GM19099 (cell line): ENCODE measurements around the gene ZNF592.

ENCODE experiments used
- POLR2A ChIP-seq: IDR thresholded peaks from 3 replicates; pipeline ENCODE4 v1.6.1; 2011; ENCODE audit warnings: low read depth; ENCODE audit not compliant: insufficient read length; ENCODE audit errors: extremely low read depth

The ZNF592 gene

GRCh38 chr15:84793431-84794161, 45.2 kb downstream of the ZNF592 start:
- no peak for TF ChIP-seq POLR2A

GRCh38 chr15:84794162-84794547, 45.8 kb downstream of the ZNF592 start:
- TF ChIP-seq POLR2A: no peak

- no peak for TF ChIP-seq POLR2A
Observed at GRCh38 chr15:84795186-84795585, 46.8 kb downstream of the ZNF592 start.

DNA sequence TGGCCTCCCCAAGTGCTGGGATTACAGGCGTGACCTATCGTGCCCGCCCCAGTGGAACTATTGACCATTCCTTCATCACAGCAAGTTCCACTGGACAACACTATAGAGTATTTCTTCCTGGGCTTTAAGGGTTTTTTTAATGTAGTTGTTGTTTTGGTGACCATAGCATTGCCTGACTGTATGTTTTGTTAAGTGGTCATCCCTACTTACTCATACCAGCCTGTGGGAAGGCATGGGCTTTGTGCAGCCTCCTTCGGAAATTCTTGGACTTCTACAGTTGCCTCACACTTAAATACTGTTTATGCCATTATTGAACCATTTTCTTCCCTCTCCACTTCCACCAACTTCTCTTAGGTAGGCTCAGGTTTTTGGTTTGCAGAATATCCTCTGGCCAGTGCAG, 48.8 kb downstream of the ZNF592 start:
- TF ChIP-seq POLR2A: no peak

- no peak for TF ChIP-seq POLR2A
Observed at GRCh38 chr15:84797801-84798200, 49.4 kb downstream of the ZNF592 start.

DNA sequence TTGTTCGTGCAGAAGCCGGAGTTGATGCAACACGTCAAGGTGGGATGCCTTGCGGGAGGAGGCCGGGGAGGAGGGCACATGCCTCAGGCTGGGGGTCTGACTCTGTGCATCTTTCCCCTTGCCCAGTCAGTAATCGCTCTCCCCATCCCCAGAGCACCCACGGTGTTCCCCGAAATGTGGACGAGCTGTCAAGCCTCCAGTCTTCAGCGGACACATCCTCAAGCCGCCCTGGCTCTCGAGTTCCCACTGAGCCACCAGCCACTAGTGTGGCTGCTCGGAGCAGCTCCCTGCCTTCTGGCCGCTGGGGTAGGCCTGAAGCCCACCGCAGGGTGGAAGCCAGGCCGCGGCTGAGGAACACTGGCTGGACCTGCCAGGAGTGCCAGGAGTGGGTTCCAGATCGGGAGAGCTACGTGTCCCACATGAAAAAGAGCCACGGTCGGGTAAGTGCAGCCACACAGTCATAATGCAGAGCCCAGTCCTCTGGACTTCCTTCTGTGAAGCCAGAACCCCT, 50.1 kb downstream of the ZNF592 start:
- TF ChIP-seq POLR2A: no peak

- TF ChIP-seq POLR2A: no peak
Observed at GRCh38 chr15:84799511-84800187, 51.3 kb downstream of the ZNF592 start.

GRCh38 chr15:84800365-84800806, 52.0 kb downstream of the ZNF592 start:
- no peak for TF ChIP-seq POLR2A

- no peak for TF ChIP-seq POLR2A
Observed at GRCh38 chr15:84804005-84804900, 55.9 kb downstream of the ZNF592 start.

DNA sequence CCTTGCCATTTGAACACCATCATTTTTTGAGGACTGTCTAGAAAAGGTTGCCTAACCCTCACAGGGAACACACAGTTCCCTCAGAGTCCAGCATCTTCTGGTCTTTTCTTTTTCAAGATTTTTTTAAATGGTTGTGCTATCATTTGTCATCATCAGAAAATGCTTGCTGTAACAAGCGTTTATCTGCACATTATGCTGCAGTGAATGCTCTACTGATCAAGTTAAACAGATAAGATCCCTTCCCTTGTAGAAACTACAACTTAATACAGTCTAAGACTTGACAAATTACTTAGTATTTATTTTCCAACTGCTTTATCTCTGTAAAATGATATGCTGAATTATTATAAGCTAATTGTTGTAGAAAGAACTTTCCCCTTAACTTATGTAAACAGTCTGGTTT, 56.8 kb downstream of the ZNF592 start:
- no peak for TF ChIP-seq POLR2A

DNA sequence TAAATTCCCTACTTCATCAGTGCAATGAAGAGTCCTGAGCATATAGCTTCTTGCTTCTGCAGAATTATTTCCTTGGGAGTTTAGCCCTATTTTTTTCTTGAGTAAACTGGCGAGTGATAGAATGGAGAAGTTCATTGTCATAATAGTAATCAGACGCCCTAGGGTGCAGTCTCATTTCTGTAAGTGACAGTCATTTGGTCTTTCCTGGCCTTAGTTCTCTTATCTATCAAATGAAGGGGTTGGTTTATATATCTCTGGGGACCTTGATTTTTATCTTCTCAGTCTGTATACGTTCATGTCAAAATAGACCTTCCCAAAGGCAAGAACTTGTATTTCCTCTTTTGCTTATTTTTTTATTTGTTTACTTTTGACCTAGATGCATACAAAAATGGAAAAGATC, 58.8 kb downstream of the ZNF592 start:
- no peak for TF ChIP-seq POLR2A

DNA sequence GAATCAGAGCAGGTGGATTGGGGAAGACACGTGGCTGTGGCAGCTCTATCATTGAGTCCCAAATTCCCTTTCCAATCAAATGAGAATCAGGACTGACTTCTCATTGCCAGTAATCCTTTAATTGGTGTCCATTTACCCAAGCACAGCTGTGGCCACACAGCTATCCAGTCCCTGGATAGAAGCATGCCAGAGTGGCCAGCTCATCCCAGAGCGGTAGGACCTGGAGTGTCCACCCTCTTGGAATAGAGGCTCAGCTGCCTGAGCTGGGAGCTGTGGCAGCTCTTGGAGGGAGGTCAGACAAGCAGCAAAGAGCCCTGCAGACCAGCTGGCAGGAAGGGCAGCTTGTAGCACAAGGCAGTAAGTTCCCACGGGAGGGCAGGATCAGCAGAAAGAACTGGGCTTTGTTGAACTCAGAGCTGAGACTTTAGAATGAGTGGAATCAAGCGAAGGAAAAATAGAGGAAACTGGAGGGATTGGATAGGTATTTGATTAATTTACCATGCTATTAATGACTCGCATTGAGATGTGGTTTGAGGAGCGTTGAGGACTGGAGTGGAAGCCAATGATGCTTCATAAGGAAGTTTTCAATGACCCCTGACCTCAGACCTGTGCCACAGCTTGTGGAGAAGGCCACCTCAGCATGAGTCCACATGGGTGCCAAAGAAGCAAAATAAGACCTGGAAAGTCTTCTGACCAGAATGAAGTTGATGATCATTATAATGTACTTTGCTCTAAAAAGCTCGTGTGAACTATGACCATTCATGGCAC, 61.9 kb downstream of the ZNF592 start:
- no peak for TF ChIP-seq POLR2A

- TF ChIP-seq POLR2A: no peak
Observed at GRCh38 chr15:84811151-84811550, 62.8 kb downstream of the ZNF592 start.

GRCh38 chr15:84811828-84812227, 63.4 kb downstream of the ZNF592 start:
- TF ChIP-seq POLR2A: no peak
